ENCODE measurements around the gene DCC.

The DCC gene

DNA sequence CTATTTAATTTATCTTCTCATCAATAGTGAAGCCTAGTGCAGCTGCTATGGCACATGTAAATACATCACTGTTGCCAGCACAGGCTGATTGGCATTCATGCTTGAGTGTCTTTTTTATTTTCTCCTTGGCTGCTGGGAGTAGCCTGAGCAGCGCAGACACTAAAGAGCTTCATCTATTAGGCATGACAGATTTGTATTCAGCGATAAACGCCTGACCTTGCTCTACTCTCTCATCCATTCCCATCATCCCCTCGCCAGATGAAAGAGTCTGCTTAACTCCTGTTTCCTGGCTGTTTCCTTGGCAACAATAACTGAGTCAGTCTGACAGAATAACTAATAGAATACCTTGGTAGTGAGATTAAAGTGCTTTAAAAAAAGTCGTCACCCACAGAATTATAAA is 753.6 kb downstream of the DCC start:
- no peak for DNase-seq (ENCODE audit: low read depth)

DNA sequence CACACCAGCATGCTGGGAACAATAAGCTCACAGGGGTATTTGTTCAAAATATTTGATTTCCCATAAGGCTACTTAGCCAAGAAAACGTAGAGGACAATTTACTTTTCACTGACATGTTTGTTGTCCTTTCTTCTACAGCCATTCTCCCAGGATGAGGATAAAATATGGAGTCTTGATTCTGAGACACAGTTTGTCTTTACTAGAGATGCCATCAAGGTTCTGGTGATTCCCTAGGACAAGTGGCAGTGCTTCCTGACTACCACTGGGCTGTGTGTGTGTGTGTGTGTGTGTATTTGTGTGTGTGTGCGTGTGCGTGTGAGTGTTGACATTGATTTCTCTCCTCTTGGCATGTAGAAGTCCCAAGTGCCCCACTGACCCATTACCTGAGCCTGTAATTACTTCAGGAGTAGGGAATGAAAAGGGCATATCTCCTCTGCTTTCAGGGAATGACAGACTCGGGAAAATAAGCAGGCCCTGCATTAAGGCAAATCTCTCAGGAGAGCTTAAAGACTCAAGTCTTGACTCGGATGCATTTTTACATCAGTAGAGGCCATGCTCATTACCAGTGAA is 761.6 kb downstream of the DCC start:
- DNase-seq (ENCODE audit: low read depth): no peak

DNA sequence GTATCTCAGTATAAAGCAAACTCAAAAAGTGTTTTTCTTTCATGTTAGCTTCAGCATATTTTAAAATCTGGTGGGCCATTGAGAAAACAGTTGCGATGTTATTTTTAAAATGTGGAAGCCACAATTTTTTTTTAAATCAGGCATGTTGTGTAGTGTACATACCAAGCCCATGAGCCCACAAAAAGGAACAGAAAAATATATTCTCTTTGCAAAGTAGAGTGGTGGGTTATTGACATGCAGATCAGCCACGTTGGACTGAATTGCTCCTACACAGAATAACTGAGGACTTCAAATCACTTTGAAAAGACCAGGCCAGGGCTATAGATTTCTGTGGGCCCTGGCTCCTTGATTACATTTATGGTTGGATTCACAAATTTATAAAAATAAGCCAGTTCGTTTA is 774.4 kb downstream of the DCC start:
- no peak for DNase-seq (ENCODE audit: low read depth)

DNA sequence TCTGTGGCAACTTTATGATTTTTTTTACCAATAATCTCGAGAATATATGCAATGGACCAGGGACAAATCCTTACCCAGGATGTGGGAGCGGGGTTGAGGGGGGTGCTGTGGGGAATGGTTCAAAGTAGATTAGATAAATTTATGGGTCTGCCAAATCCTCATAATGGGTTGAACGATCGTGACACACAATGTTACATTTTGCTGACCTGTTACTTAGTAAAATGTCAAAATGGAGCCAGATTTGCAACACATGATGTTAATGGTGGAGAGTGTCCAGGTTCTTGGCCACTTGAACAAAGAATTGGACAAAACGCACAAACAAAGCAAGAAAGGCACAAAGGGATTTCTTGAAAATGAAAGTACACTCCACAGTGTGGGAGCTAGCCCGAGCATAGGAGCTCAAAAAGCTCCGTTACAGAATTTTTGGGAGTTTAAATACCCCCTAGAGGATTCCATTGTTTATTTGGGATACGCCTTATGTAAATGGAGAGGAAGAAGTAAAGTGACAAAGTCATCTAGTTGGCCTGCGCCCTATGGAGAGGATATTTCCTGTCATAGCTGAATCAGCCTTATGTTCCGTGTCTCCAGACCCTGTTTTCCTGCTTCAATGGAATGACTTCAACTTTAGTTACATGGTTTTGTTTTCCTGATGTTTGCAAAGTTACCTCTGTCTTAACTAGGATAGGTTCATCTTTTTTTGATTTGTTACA is 776.0 kb downstream of the DCC start:
- DNase-seq (ENCODE audit: low read depth): no peak

DNA sequence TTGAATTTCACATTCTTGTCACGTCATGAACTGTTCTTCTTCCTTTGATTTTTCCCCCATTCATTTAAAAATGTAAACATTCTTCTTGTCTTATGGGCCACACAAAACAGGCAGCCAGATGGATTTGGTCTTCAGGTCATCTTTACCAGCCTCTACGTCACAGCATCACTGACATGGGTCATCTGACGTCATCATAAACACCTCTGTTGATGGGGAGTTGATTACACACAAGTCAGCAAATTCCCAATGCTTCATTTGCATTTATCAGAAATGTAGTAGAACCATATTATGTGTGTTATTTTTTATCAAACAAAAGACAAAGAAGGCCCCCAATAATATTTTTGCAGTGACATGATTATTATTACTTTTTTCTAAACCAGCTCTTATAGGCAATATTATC is 777.9 kb downstream of the DCC start:
- DNase-seq (ENCODE audit: low read depth): no peak

DNA sequence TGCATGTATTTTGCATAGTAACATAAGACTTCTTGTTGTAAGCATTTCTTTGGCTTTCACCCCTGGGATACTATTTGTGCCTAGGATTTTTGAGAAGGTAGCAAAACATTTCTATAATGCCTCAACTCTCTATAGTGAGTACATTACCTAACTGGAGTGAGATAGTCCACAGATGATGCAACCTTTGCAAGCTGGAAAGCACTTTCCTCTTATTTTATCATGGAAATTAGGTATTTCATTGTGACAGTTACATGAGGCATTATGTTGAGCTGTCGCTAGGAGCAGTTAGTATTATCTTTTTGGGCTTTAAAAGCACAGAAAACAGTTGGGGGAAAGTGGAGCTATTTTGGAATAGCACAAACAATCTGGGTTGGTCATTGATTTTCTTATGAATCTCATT is 786.2 kb downstream of the DCC start:
- DNase-seq (ENCODE audit: low read depth): no peak

DNA sequence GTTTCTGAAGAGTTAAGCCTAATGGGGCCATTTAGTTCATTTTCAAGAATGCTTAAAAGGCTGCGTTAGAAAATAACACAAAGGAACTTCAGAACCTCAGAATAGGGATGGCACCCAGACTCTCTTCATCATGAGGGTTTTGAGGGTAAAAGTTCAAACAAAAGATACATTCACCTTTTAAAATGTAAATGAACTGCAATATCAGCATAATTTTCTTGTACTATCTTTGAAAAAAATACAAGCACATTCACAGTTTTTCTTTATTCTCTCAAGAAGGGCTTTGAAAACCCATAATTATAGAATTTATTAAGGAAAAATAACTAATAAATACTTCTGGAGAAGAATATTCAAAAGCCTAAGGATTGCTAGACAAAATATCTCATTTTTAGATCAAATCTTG is 791.0 kb downstream of the DCC start:
- no peak for DNase-seq (ENCODE audit: low read depth)

DNA sequence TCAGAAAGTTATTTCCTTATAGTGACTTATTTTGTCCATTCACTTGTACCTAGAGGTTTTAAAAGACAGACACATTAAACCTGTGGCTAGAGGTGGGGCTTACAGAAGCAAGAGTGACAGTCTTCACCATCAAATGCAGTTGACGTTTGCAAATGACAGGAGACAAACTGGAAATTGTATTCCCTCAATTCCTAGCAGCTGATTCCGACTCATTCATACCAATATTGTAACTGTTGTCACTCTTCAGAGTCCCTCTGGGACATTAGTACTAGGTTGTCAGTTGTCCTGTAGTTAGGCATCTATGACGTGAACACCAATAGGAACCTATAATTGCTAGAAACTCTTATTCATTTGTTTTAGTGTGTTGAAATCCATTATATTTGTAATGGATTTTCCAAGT is 794.7 kb downstream of the DCC start:
- no peak for DNase-seq (ENCODE audit: low read depth)

DNA sequence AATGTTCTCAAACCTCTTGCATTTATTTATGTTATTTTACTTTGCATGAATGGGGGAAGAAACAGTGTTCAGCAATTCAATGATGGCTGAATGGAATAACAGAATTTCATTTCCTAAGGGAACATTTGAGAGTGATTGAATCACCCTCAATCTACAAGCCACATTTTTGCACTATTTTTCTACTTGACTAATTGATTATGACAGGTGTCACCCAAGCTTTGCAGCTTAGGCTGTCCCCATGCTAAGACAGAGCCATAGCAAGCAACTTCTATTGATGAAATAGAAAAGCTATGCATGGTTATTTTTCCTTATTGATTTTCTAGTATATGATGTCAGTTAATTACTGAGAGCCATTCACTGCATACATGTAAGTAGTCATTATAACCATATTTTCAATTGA is 795.7 kb downstream of the DCC start:
- DNase-seq (ENCODE audit: low read depth): no peak

DNA sequence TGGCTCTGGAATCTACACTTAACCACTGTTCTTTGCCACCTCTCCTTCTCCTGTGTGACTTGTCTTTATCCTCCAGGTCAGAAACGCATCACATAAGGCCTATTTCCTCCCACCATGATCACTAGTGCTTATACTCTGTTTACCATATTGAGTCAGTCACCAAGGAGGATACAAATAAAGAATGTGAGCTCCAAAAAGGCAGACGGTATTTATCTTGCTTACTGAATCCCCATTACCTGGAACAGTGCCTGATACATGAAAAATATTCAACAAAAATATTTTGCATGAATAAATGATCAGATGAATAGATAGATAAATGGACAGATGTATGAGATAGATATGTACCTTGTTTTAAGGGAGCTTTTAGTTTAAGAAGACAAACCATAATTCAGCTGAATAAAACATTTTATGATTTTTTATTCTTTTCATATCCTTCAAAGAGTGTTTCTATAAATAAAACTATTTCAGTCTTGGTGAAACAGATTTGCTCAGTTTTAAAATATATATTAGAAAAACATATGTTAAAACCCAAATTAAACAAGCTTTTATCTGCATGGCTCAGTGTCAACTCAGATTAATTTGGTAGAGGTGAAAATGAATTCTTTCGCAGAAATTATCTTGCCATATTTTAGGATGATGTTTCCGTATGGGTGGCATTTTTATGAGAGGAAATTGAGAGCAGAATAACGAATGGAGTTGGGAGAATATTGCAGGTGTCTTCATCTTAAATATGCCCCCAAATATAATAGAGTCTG is 799.9 kb downstream of the DCC start:
- no peak for DNase-seq (ENCODE audit: low read depth)

DNA sequence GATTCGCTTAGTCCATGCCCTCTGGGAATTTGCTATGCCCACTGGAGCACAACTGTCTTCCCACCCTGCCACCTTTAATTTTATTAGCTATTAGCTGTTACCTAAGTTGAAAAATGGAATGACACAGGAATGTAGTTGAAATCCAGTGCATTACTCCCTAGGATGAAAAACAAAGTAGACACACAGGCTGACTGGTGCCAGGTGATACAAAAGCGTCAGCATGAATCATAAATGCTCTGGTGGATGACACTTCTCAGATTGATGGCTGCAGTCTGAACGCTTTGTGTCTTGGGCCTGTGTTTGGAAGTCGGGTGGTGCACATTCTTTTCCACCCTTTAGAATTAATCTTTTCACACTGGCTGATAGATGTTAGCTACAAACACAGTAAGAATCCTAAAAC is 802.0 kb downstream of the DCC start:
- DNase-seq (ENCODE audit: low read depth): no peak

DNA sequence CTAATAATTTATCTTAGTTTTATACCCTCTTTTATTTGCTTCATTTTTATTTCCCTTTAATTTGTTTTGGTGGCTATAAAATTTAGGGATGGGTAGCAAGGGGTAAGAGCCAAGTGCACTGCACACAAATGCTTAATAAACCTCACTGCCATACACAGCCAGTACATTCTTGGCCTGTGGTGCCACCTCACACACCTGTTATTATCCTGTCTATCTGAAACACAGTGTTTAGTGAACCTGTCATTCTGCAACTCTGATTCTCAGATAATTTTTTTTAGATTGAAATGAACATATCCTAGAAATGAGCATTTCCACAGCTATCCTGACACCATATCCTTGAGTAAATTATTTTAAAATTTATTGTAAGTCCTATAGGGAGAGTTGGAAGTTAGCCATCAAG is 807.5 kb downstream of the DCC start:
- no peak for DNase-seq (ENCODE audit: low read depth)

DNA sequence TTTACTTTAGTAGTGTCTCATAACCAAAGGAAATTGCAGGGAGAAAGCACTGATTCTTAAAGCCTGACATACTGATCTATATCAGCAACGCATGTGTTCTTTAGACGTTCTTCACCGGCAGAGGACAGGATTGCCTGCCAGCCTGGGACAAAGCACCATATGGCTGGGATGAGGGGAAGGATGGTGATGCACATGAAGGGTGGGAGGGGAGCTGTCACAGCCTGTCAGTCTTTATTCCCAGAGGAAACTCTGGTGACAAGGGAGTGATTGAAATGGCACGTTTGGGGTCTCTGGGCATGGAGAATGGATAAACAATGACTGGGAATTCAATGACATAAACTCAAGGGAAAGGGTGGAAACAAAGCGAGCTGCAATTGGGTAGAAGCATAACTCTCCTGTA is 808.1 kb downstream of the DCC start:
- no peak for DNase-seq (ENCODE audit: low read depth)

DNA sequence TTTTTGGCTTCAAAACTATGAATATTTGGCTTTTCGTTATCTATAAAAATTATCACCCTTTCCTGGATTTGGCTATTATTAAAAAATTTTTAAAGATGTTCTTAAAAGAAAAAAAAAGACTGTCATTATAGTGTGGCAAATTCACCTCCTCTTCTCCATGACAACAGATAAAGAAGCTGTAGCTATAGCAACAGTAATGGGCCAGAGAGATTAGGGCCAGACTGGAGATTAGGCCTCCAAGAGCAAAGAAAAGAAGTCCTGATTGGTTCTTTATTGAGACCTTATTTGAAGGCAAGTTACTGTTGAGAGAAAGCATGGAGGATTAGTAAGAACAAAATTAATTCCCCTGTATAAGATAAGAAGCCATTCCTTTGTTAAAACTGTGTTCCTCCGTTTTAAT is 812.5 kb downstream of the DCC start:
- no peak for DNase-seq (ENCODE audit: low read depth)

DNA sequence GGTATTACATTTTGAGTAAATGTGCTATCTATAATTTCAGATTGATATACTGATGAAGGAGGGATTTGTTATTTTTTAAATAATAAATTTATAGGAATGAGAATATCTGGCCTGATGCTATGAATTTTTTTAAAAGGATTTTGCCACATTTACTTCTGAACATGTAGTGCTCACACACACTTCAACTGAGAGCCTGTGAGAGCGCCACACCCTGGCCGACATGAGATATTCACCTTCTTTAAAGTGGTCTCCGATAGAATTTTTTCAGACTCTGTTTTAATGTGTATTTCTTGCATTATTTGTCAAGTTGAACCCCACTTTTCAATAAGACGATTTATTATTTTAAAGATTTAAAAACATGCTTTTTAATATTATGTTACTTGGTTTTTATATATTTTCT is 813.3 kb downstream of the DCC start:
- DNase-seq (ENCODE audit: low read depth): no peak

DNA sequence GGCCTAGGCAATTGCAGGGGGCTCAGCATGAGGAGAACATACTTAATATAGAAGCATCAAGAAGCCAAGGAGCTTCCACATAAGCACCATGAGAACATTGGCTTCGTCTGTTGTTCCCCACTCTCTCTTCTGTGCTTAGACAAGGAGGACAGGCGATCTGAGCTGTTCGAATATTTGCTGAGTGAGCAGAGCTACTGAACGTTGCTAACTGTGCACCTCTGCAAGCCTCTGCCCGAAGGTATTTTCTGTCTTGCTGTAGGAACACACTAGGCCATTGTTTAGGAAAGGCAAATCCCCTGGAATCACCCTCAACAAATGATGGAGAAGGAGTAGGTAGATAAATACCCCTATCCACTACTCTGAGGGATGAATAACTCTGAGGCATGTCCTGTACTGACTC is 813.8 kb downstream of the DCC start:
- DNase-seq (ENCODE audit: low read depth): no peak

DNA sequence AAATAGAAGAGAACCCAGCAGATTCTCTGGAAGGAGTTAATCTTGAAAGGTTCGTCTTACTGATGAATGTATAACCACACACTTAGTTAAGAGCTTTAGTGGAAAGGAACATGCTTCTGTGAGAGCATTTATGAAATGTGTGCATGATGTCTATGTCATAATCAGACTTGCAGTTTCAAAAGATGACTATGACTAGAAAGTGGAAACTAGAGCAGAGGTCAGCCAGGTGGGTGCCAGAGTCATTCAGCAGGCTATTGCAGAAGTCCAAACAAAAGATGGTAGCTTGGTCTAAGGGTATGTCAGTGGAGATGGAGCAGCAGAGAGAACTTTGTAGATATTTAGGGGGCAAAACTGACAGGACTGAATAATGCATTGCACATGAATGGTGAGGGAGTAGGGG is 825.8 kb downstream of the DCC start:
- no peak for DNase-seq (ENCODE audit: low read depth)

DNA sequence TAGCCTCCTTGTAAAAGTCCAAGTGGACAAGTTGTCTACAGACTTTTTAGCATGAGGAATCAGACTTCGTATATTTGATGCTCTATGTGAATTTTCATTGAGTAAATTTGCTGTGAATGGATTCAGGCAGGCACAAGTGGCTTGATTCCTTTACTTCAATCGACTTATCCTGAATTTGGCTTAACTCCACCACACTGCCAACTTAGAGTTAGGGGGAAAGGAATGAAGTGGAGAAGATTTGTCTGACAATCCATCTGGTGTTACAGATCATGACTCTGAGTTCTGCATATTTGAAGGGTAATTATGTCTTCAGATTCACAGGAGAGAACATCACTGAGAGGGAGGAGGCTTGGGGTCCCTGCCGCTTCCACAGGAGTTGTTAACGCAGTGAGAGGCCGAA is 829.3 kb downstream of the DCC start:
- no peak for DNase-seq (ENCODE audit: low read depth)

DNA sequence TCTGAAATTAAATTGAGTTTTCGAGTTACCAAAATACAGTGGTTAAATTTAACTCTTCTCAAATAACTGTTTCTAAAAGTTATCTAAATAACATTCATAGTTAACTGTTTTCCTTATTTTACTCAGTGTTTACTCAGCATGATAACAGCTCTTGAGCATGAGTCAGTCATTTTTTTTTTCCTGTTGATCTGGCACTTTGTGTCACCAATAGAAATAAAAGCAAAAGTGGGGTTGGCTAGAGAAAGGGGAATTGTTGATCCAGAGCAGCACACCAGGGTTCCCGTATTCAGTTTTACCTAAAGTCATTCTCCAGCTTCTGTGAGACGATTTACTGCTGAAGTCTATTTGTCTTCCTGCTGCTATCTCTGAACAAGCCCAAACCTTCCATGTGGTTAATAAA is 851.6 kb downstream of the DCC start:
- no peak for DNase-seq (ENCODE audit: low read depth)

DNA sequence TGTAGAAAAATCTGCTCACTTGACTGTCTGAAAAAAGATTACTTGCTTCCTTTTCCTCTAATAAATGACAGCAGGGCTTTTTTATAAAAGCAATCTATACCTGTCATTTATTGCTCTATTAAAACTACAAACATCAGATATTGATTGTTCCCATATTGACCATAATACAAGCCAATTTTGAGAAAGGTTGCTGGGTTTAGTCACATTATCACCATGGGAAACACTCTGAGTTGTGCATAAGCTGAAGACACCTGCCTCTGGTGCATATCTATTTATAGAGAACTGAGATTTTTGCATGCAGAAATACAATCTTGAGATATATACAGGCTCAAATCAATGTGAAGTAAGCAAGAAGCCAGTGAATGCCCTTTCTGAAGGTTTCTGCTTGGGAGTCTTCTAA is 853.9 kb downstream of the DCC start:
- DNase-seq (ENCODE audit: low read depth): no peak

DNA sequence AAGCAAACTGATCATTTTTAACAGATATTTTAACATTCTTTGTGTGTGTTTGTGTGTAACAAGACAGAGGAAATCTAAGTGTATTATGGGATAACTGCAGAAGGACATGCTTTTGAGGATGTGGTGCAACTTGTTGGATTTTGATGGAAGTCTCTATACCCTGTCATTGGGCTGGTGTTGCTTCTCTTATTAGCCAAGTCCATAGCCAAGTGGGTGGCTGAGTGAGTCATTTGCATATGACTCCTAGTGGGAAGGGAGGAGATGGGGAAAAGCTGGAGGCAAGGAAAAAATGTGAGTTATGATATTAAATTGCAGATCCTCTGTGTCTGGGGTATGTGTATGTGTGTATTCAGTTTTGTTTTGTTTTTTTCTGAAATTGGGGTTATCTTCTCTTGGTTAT is 879.9 kb downstream of the DCC start:
- no peak for DNase-seq (ENCODE audit: low read depth)

DNA sequence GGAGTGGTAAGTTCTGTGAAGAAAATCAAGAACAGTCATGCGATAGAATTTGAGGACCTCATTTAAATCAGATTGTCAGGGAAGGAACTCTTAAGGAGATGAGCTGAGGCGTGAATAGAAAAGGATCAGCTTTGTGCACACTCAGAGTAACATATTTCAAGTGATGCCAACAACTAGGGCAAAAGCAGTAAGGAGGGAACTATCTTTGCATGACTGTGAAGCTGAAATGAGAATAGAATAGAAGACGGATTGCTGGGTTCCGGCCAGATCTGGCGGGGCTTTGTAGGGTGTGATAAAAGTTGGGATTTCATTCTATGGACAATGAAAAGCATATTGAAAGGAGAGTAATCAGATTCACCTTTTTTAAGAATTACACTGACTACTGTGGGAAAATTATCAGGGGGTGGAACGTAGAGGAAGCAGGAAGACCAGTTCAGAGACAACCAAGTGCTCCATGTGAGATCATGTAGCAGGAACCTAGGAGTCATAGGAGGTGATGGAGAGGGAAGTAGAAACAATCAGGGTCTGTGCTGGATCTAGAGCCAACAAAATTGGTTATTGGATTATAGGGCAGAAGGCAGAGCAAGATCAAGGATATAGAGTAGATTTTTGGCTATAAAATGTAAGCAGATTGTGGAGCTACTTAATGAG is 884.3 kb downstream of the DCC start:
- no peak for DNase-seq (ENCODE audit: low read depth)

All from stimulated activated CD8-positive, alpha-beta memory T cell treated with anti-CD3 and anti-CD28 coated beads, Interleukin-12 subunit alpha, Interleukin-12 subunit beta, amount 100 ng/mL, for 1 hour (primary cell).